K562 (cell line): ENCODE data around the gene OVCA2. TPM values are rescaled to one million over a fixed set of nuclear protein-coding genes. Genes with fewer than 3 reads are reported as not detected.

Experiments used
- ATAC-seq: fragments of 200-7000 bp; cut with Tn5 transposase; 3 replicates; pipeline ENCODE4 v1.9.1; 2020; ENCODE audit warnings: moderate library complexity
- BruUV-seq: library from RNA; stranded (reverse); fragments of 400-500 nt; replicated peaks from 2 replicates; lab custom pipeline; 2021; lab: Mats Ljungman, UMichigan
- CTCF ChIA-PET: fragments of 300-600 bp; formaldehyde crosslinking; extraction: SDS; loops from one replicate; lab custom pipeline; 2021; ENCODE audit warnings: low intra/inter-chr PET ratio; lab: Yijun Ruan, JAX
- POLR2A ChIA-PET: fragments of 300-600, 350-650 bp; sonication (Branson Sonifier 250); formaldehyde crosslinking; extraction: SDS; loops from one replicate; lab custom pipeline; 2021; ENCODE audit warnings: antibody characterized with exemption, inconsistent platforms; lab: Yijun Ruan, JAX
- DNase-seq, 4 experiments: peaks; one replicate each; pipeline versions ENCODE4 v3.0.0 to v3.0.0-alpha.2; 2011 to 2018; ENCODE audit warnings: low spot score in 3 of 4, mixed read lengths in 3 of 4; ENCODE audit errors: extremely low read depth in 1 of 4
- FAIRE-seq: peaks from 2 replicates; lab custom pipeline; 2011; peaks lifted over from hg19 to GRCh38; lab: Jason Lieb, UNC
- H2AFZ ChIP-seq: 2 replicates; pipeline ENCODE4 v1.6.0; 2011; ENCODE audit warnings: low read depth, low read length, control low read depth, inconsistent platforms
- H3K27ac ChIP-seq: fragments of 200-600 bp; 3 replicates; pipeline ENCODE4 v1.8.0; 2011; ENCODE audit warnings: low read depth, mild to moderate bottlenecking, control low read depth, inconsistent platforms, low read length, moderate library complexity, mixed read lengths; ENCODE audit errors: extremely low read depth
- H3K27me3 ChIP-seq, 2 experiments: fragments of 300-600 bp in 1 of 2; 2 replicates in 1 of 2; 3 replicates in 1 of 2; pipeline versions ENCODE4 v1.6.0 to v1.8.0; 2011; ENCODE audit warnings: inconsistent platforms in 2 of 2, low read length in 2 of 2, mild to moderate bottlenecking in 1 of 2, mixed read lengths in 1 of 2, moderate library complexity in 1 of 2; ENCODE audit not compliant: control insufficient read depth in 2 of 2, insufficient read depth in 2 of 2
- H3K36me3 ChIP-seq: fragments of 300-600 bp; 3 replicates; pipeline ENCODE4 v1.8.0; 2011; ENCODE audit warnings: mild to moderate bottlenecking, low read length, inconsistent platforms; ENCODE audit not compliant: control insufficient read depth, insufficient read depth
- H3K4me1 ChIP-seq, 2 experiments: fragments of 200-600 bp in 1 of 2; replicated peaks in 1 of 2; 2 replicates in 1 of 2; 3 replicates in 1 of 2; pipeline versions ENCODE4 v1.5.1 to v1.8.0; 2011; ENCODE audit warnings: inconsistent platforms in 2 of 2, low read length in 2 of 2, mild to moderate bottlenecking in 1 of 2, mixed read lengths in 1 of 2, moderate library complexity in 1 of 2; ENCODE audit not compliant: control insufficient read depth in 2 of 2, insufficient read depth in 2 of 2
- H3K4me2 ChIP-seq: 2 replicates; pipeline ENCODE4 v1.6.1; 2011; ENCODE audit warnings: low read length, control low read depth, inconsistent platforms, mixed read lengths; ENCODE audit not compliant: insufficient read depth
- H3K4me3 ChIP-seq: fragments of 200-600 bp; sonication (generic), shearing (Covaris generic); 2 replicates; pipeline ENCODE4 v1.5.1; 2016; ENCODE audit warnings: control low read depth, inconsistent platforms
- H3K79me2 ChIP-seq: fragments of 200-600 bp; 3 replicates; pipeline ENCODE4 v1.8.0; 2011; ENCODE audit warnings: low read length, inconsistent platforms; ENCODE audit not compliant: control insufficient read depth, insufficient read depth
- H3K9ac ChIP-seq, 2 experiments: 2 replicates each; pipeline versions ENCODE4 v1.6.0 to v1.6.1; 2011; ENCODE audit warnings: low read depth in 2 of 2, low read length in 2 of 2, control low read depth in 1 of 2, inconsistent platforms in 1 of 2, mild to moderate bottlenecking in 1 of 2, mixed read lengths in 1 of 2; ENCODE audit not compliant: insufficient read depth in 1 of 2
- H3K9me1 ChIP-seq: one replicate; pipeline ENCODE4 v1.6.0; 2011; ENCODE audit warnings: inconsistent platforms, mild to moderate bottlenecking, low read length, moderate library complexity; ENCODE audit not compliant: control insufficient read depth, insufficient read depth
- H3K9me3 ChIP-seq: replicated peaks from 2 replicates; pipeline ENCODE4 v1.5.1; 2011; ENCODE audit warnings: low read depth, low read length, inconsistent platforms; ENCODE audit not compliant: control insufficient read depth, insufficient read depth
- H4K20me1 ChIP-seq: replicated peaks from 2 replicates; pipeline ENCODE4 v1.6.1; 2011; ENCODE audit warnings: low read length, inconsistent platforms, mixed read lengths; ENCODE audit not compliant: control insufficient read depth, insufficient read depth
- CGGBP1 ChIP-seq: fragments of 250-450 bp; sonication (Bioruptor Pico); IDR thresholded peaks from 2 replicates; pipeline ENCODE4 v1.9.0; 2021; ENCODE audit warnings: mild to moderate bottlenecking
- MITF ChIP-seq: IDR thresholded peaks from 2 replicates; pipeline ENCODE4 v1.6.1; 2014; ENCODE audit warnings: antibody characterized with exemption
- PYGO2 ChIP-seq: fragments of 450-650 bp; IDR thresholded peaks from 2 replicates; pipeline ENCODE4 v1.6.1; 2016; ENCODE audit warnings: mild to moderate bottlenecking, missing genetic modification characterization, moderate library complexity, missing compliant biosample characterization
- ZNF212 ChIP-seq: fragments of 450-650 bp; formaldehyde crosslinking; IDR thresholded peaks from 2 replicates; pipeline ENCODE4 v1.4.0; 2020; ENCODE audit warnings: mild to moderate bottlenecking
- ZNF644 ChIP-seq: fragments of 200-800 bp; sonication (Bioruptor generic); IDR thresholded peaks from 2 replicates; pipeline ENCODE4 v1.6.1; 2016; ENCODE audit warnings: low read depth, missing genetic modification characterization, missing compliant biosample characterization
- ZNF655 ChIP-seq: fragments of 250-450 bp; sonication (Bioruptor Pico); IDR thresholded peaks from 2 replicates; pipeline ENCODE4 v1.5.0; 2021
- WGBS: fragments of 100-300 bp; shearing (Covaris generic); methylation state at CpG from one replicate; pipeline ENCODE4 v1.1.6; 2016; ENCODE audit warnings: low coverage, mixed read lengths; ENCODE audit not compliant: insufficient coverage; ENCODE audit errors: missing lambda C conversion rate; 5-methylcytosine and 5-hydroxymethylcytosine counted together
- in situ Hi-C: fragments of 300-500 bp; cut with MboI; formaldehyde crosslinking; loops from 4 replicates; pipeline ENCODE4 v1.15.0; 2018; ENCODE audit warnings: inconsistent platforms, mixed read lengths
- intact Hi-C: fragments of 100-400 bp; cut with micrococcal nuclease; formaldehyde crosslinking; loops from 2 replicates; pipeline ENCODE4 v1.14.2; 2022
- polyA plus RNA-seq, 8 experiments: library from polyadenylated mRNA; depleted of rRNA in 4 of 8; stranded (reverse) in 5 of 8; unstranded in 3 of 8; fragments of >200 nt; fragmentation: Nextera tagmentation in 2 of 8; fragmentation: Illumina TruSeq in 1 of 8; extraction: Ambion mirVana in 2 of 8; extraction: Trizol in 1 of 8; gene quantifications; 2 replicates each; pipeline versions ENCODE4 v1.2.1 to v1.2.3, GENCODE V29; 2011 to 2014; ENCODE audit warnings: inconsistent platforms in 1 of 8, missing spikeins in 1 of 8
- total RNA-seq, 7 experiments: library from RNA; depleted of rRNA in 6 of 7; stranded (reverse); fragments of >200 nt in 6 of 7; fragmentation: Illumina TruSeq in 2 of 7; extraction: Trizol in 2 of 7; gene quantifications; 2 replicates each; pipeline versions ENCODE4 v1.2.1 to v1.2.3, GENCODE V29; 2011 to 2021; ENCODE audit warnings: low replicate concordance in 1 of 7

The OVCA2 gene
- total and polyA plus RNA-seq, 9 of the 15 experiments (the other 6 are each of a cell fraction or from before 2014, with no cell fraction given): 3.0 to 23.7 (median 14.1) TPM

GRCh38 chr17:2085648-2085949 is 43.8 kb downstream of the OVCA2 start:
- in situ Hi-C loops: no loop called here

More at GRCh38 chr17:2085648-2085949, 43.8 kb downstream of the OVCA2 start:
- no peaks in the 10 kb centered on the region for H3K9me3 ChIP-seq
- no peak overlapping the region for H2AFZ ChIP-seq
- 86% methylated on average over 4 of the region's 5 CpGs for WGBS
- H3K36me3 ChIP-seq: peaks cover 13% of the 10 kb centered on the region; the same call in 2 of the 3 replicates
- CTCF ChIA-PET: no interaction called here
- DNase-seq (no peak), FAIRE-seq (no peak), ATAC-seq (no peak)
- no peak overlapping the region for H3K4me3 ChIP-seq
- H3K79me2 ChIP-seq: no peaks in the 10 kb centered on the region
- no peak overlapping the region for H3K9ac ChIP-seq
- no peak overlapping the region for H3K27ac ChIP-seq
- intact Hi-C loops: no loop called here
- peaks cover 34 to 46% of the 10 kb centered on the region in 2 experiments for H3K4me1 ChIP-seq
- TF ChIP-seq ZNF655 (CRISPR knock-in tag): no peak
- TF ChIP-seq ZNF644: no peak
- TF ChIP-seq CGGBP1 (CRISPR knock-in tag): no peak
- no peak for TF ChIP-seq PYGO2 (tag)
- TF ChIP-seq MITF: no peak
- no peak for TF ChIP-seq ZNF212 (CRISPR knock-in tag)
- POLR2A ChIA-PET: no interaction called here
- H3K4me2 ChIP-seq: no peak overlapping the region
- H4K20me1 ChIP-seq: no peaks in the 10 kb centered on the region; the same call in 1 of the 2 replicates
- BruUV-seq: no TSS peak
- no peaks in the 10 kb centered on the region for H3K27me3 ChIP-seq
- H3K9me1 ChIP-seq: no peaks in the 10 kb centered on the region
